Ishikawa (cell line): ENCODE measurements around the gene WBP2.

ENCODE experiments used
- CEBPB ChIP-seq: IDR thresholded peaks from 2 replicates; pipeline ENCODE4 v1.6.1; 2012
- CREB1 ChIP-seq: IDR thresholded peaks from 2 replicates; pipeline ENCODE4 v1.6.1; 2012; ENCODE audit warnings: low read depth
- EGR1 ChIP-seq: IDR thresholded peaks from 2 replicates; pipeline ENCODE4 v1.6.1; 2012
- EP300 ChIP-seq: IDR thresholded peaks from 2 replicates; pipeline ENCODE4 v1.6.1; 2012; ENCODE audit warnings: borderline replicate concordance
- FOXM1 ChIP-seq: IDR thresholded peaks from 2 replicates; pipeline ENCODE4 v1.6.1; 2012; ENCODE audit warnings: low read depth, borderline replicate concordance
- NFIC ChIP-seq: IDR thresholded peaks from 2 replicates; pipeline ENCODE4 v1.6.1; 2012
- RAD21 ChIP-seq: IDR thresholded peaks from 2 replicates; pipeline ENCODE4 v1.6.1; 2012; ENCODE audit warnings: low read depth
- TAF1 ChIP-seq: IDR thresholded peaks from 2 replicates; pipeline ENCODE4 v1.6.1; 2012; ENCODE audit warnings: low read depth, mild to moderate bottlenecking
- TCF12 ChIP-seq: IDR thresholded peaks from 2 replicates; pipeline ENCODE4 v1.6.1; 2012; ENCODE audit warnings: low read depth
- TEAD4 ChIP-seq: IDR thresholded peaks from 2 replicates; pipeline ENCODE4 v1.6.1; 2012
- YY1 ChIP-seq: IDR thresholded peaks from 2 replicates; pipeline ENCODE4 v1.6.1; 2012; ENCODE audit warnings: low read depth
- ZBTB7A ChIP-seq: IDR thresholded peaks from 2 replicates; pipeline ENCODE4 v1.6.1; 2012; ENCODE audit warnings: low read depth
- TF ChIP-seq, protein P1 (sequence below): IDR thresholded peaks from 2 replicates; pipeline ENCODE4 v1.6.1; 2012
- TF ChIP-seq, protein P2 (sequence below): IDR thresholded peaks from 2 replicates; pipeline ENCODE4 v1.6.1; 2012
- TF ChIP-seq, protein P3 (sequence below): IDR thresholded peaks from 2 replicates; pipeline ENCODE4 v1.6.1; 2012; ENCODE audit warnings: low read depth, mild to moderate bottlenecking

Gene WBP2

DNA sequence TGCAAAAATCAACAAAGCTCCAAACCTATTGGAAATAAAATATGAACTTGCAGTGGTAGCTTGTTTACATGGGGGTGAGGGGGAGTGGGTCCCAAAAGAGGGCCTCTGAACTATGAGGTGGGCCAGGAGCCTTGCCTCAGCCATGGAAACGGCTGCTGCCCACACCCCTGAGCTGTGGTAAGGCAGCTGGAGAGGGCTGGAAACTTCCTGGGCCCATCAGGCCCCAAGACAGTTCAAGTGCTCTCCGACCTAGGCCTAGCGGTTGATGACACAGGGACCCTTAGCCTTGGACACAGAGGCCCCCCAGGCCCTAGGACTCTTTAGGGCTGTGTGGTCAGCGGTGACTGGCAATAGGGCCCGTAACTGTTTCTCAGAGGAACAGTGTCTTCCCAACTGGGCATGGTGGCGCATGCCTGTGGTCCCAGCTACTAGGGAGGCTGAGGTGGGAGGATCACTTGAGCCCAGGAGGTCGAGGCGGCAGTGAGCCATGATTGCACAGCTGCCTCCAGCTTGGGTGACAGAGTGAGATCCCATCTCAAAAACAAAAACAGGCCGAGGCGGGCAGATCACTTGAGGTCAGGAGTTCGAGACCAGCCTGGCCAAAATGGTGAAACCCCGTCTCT lies 29.3 kb downstream of the WBP2 start:
- TF ChIP-seq, protein P1, sequence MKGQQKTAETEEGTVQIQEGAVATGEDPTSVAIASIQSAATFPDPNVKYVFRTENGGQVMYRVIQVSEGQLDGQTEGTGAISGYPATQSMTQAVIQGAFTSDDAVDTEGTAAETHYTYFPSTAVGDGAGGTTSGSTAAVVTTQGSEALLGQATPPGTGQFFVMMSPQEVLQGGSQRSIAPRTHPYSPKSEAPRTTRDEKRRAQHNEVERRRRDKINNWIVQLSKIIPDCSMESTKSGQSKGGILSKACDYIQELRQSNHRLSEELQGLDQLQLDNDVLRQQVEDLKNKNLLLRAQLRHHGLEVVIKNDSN, result no peak
- TF ChIP-seq CREB1 (no peak), TEAD4 (no peak), YY1 (no peak), EP300 (no peak), TAF1 (no peak), ZBTB7A (no peak), EGR1 (no peak), TCF12 (no peak), FOXM1 (no peak), RAD21 (no peak)

DNA sequence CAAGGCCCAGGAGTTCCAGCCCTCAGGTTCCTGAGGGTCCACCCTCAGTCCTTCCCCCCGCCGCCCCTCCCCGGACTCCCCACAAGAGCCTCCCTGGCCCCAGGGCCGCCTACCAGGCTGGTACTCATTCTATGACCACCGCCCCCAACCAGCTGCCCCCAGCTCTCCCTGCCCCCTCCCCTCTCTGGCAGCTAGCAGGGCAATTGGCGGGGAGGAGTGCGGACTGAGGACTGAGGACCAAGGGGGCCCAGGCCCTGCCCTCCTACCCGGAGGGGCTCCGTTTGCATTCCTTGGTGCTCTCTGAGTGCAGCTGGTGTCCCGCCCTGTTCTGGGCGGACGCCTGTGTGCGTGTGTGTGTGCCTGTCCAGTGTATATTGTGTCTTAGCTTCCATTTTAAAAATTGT lies 30.0 kb downstream of the WBP2 start:
- TF ChIP-seq, protein P1, result no peak
- TF ChIP-seq FOXM1, result no peak
- TF ChIP-seq TEAD4, result no peak
- no peak for TF ChIP-seq TAF1
- TF ChIP-seq ZBTB7A, result no peak
- TF ChIP-seq, protein P2, sequence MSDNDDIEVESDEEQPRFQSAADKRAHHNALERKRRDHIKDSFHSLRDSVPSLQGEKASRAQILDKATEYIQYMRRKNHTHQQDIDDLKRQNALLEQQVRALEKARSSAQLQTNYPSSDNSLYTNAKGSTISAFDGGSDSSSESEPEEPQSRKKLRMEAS, result no peak
- TF ChIP-seq CREB1, result no peak
- no peak for TF ChIP-seq TCF12
- TF ChIP-seq EP300, result no peak
- TF ChIP-seq, protein P3, sequence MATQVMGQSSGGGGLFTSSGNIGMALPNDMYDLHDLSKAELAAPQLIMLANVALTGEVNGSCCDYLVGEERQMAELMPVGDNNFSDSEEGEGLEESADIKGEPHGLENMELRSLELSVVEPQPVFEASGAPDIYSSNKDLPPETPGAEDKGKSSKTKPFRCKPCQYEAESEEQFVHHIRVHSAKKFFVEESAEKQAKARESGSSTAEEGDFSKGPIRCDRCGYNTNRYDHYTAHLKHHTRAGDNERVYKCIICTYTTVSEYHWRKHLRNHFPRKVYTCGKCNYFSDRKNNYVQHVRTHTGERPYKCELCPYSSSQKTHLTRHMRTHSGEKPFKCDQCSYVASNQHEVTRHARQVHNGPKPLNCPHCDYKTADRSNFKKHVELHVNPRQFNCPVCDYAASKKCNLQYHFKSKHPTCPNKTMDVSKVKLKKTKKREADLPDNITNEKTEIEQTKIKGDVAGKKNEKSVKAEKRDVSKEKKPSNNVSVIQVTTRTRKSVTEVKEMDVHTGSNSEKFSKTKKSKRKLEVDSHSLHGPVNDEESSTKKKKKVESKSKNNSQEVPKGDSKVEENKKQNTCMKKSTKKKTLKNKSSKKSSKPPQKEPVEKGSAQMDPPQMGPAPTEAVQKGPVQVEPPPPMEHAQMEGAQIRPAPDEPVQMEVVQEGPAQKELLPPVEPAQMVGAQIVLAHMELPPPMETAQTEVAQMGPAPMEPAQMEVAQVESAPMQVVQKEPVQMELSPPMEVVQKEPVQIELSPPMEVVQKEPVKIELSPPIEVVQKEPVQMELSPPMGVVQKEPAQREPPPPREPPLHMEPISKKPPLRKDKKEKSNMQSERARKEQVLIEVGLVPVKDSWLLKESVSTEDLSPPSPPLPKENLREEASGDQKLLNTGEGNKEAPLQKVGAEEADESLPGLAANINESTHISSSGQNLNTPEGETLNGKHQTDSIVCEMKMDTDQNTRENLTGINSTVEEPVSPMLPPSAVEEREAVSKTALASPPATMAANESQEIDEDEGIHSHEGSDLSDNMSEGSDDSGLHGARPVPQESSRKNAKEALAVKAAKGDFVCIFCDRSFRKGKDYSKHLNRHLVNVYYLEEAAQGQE, result no peak
- no peak for TF ChIP-seq YY1
- TF ChIP-seq EGR1, result no peak

DNA sequence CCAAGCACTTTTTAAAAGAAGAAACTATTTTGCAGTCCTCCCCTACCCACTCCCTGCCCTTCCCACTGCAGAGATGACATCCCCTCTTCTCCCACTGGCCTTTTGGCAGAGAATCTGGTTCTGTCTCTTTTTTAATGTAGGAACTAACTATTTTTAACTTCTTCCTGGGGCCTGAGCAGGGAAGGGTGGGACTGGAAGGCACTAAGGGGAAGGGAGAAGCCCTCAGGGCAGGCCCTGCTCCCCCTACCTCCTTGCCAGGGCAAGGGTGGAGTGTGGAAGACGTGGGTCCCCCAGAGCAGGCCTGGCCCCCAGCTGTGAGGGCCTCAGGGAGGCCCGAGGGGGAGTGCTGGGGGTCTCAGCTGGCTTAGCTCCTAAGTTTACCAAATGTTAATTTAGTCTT lies 30.5 kb downstream of the WBP2 start:
- TF ChIP-seq NFIC (no peak), YY1 (no peak), TAF1 (no peak), EGR1 (no peak), ZBTB7A (no peak), CEBPB (no peak), CREB1 (no peak), EP300 (no peak), TEAD4 (no peak), FOXM1 (no peak), RAD21 (no peak), TCF12 (no peak)
- TF ChIP-seq, protein P1, result no peak
- TF ChIP-seq, protein P3, result no peak
- TF ChIP-seq, protein P2, result no peak

DNA sequence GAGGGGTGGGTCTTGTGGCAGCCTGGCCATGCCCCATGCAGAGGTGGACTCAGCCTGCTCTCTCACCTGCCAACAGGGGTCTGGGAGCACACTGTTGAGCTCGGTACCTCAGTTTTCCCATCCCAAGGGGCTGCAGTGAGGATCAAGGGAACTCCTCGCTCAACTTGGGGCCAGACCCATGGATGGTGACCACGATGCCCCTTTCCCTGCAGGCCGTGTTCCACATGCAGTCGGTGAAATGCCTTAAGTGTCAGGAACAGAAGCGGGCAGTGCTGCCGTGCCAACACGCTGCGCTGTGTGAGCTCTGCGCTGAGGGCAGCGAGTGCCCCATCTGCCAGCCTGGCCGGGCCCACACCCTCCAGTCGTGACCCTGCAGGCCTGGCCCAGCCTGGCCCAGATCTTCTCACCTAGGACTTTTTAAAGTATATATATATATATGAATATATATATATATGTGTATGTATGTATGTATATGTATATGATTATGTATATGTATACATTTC lies 31.0 kb downstream of the WBP2 start:
- TF ChIP-seq TAF1 (no peak), CEBPB (no peak), NFIC (no peak), ZBTB7A (no peak), YY1 (no peak)

DNA sequence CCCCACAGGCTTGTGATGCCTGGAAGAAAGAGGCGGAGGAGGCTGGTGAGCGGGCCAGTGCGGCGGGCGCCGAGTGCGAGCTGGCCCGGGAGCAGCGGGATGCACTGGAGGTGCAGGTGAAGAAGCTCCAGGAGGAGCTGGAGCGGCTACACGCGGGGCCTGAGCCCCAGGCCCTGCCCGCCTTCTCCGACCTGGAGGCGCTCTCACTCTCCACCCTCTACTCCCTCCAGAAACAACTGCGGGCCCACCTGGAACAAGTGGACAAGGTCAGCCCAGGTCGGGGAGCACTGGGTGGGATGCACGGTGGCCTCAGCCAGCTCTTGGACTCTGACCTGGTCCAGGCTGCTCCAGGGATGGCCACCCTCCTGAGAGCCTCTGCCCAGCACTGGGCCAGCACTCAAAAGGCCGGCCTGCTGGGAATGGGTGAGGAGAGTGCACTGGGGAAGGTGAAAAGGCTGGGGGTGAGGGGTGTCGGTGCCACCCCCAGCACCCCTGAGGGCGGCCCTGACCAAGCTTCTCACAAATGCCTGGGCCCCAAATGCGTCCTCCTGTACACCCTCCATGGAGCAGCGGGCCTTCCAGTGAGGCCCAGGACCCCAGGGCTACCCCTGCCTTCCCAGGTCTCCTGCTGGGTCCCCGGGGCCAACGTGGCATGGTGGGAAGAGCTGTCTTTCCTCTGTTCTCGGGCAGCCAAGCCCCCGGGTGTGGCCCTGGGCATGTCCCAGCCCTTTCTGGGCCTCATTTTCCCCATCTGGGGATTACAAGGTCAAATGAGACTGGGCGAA lies 31.7 kb downstream of the WBP2 start:
- TF ChIP-seq CEBPB (no peak), EP300 (no peak), TAF1 (no peak), FOXM1 (no peak), NFIC (no peak), CREB1 (no peak), EGR1 (no peak), RAD21 (no peak), ZBTB7A (no peak), TCF12 (no peak)
- TF ChIP-seq, protein P3, result no peak
- TF ChIP-seq, protein P2, result no peak
